Astrocyte of the cerebellum (primary cell): ENCODE data around the gene SYDE1.

Experiments used
- DNase-seq: peaks from one replicate; pipeline ENCODE4 v3.0.0-alpha.2; 2011; ENCODE audit warnings: low read depth
- H3K4me3 ChIP-seq: 2 replicates; pipeline ENCODE4 v1.5.1; 2011; ENCODE audit warnings: mild to moderate bottlenecking, low read depth, low read length, moderate library complexity
- CTCF ChIP-seq: IDR thresholded peaks from 2 replicates; pipeline ENCODE4 v1.5.1; 2012; ENCODE audit warnings: low read length, low read depth, moderate library complexity, mild to moderate bottlenecking; ENCODE audit errors: missing control alignments
- in situ Hi-C: cut with HindIII; loops from 2 replicates; pipeline ENCODE4 v1.10.0; 2017; ENCODE audit warnings: low sequenced_read_pairs

SYDE1 gene

GRCh38 chr19:15099017-15099582 is 8.1 kb upstream of the SYDE1 start:
- no peak for DNase-seq
- TF ChIP-seq CTCF, result no peak
- in situ Hi-C loops, result no loop called here
- H3K4me3 ChIP-seq, result no peak overlapping the region

GRCh38 chr19:15101479-15102082 is 5.6 kb upstream of the SYDE1 start:
- peak; percentile 77 for TF ChIP-seq CTCF
- peak; percentile 4 for DNase-seq
- no peak overlapping the region for H3K4me3 ChIP-seq
- in situ Hi-C loops, result no loop called here

- no peak for DNase-seq
- no peak overlapping the region for H3K4me3 ChIP-seq
- TF ChIP-seq CTCF, result no peak
- in situ Hi-C loops, result no loop called here
These were observed 3.2 kb upstream of the SYDE1 start for GRCh38 chr19:15104003-15104402.

- in situ Hi-C loops, result no loop called here
- TF ChIP-seq CTCF, result no peak
- H3K4me3 ChIP-seq, result no peak overlapping the region
- no peak for DNase-seq
These were observed 2.8 kb upstream of the SYDE1 start for GRCh38 chr19:15104411-15104810.

GRCh38 chr19:15105044-15105443 is 2.2 kb upstream of the SYDE1 start:
- TF ChIP-seq CTCF, result no peak
- no peak overlapping the region for H3K4me3 ChIP-seq
- in situ Hi-C loops, result no loop called here
- DNase-seq, result no peak

- H3K4me3 ChIP-seq, result peak overlapping the region; percentile 81
- in situ Hi-C loops, result no loop called here
- DNase-seq, result no peak
- no peak for TF ChIP-seq CTCF
These were observed 1.1 kb downstream of the SYDE1 start for GRCh38 chr19:15108145-15108844.
